Dermis microvascular lymphatic vessel endothelial cell (primary cell): ENCODE results near the gene ZNRF4. TPM values are rescaled to one million over a fixed set of nuclear protein-coding genes. Genes with fewer than 3 reads are reported as not detected.
"Not testable (repeated sequence)": the region's sequence is repeated elsewhere in the genome, so short reads cannot be mapped to it uniquely, and the experiment has no call there.

Source experiments
- DNase-seq, 2 donors: peaks; one replicate each; pipeline versions ENCODE4 v3.0.0 to v3.0.0-alpha.2; 2010; ENCODE audit warnings: low read depth in 2 of 2
- total RNA-seq: library from RNA; depleted of rRNA; stranded (reverse); fragments of >200 nt; gene quantifications from 2 replicates; pipeline ENCODE4 v1.2.1, GENCODE V29; 2014

ZNRF4 gene
- total RNA-seq, 1 donor from 2014 or later = not detected

DNA sequence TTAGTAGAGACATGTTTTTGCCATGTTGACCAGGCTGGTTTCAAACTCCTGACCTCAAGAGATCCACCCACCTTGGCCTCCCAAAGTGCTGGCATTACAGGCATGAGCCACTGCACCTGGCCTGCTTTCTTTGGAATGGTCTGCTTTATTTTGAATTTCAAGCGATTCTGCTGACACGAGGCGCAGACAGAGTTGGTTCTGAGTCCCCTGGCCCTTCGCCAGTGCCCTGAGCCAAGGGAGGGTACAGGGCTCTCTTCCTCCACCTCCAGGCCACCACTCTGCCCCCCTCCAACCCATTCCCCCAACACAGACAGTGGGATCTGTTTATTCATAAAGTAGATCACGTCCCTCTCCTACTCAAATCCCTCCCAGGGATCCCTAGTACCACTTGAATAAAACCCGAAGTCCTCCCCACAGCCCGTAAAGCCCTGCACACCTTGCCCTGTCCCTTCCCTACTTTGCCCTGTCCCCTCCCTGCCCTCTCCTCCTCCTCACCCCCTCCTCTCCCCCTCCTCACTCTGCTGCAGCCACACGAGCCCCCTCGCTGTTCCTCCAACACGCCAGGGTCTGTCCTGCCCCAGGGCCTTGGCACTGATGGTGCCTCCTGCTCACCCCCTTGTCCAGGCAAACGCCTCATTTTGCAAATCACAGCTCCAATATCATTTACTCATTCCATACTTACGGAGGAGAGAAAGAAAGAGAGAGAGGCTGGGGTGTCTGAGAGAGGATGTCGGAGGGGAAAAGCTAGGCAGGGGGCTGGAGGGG is 22.4 kb downstream of the ZNRF4 start:
- DNase-seq = no peak

GRCh38 chr19:5478241-5478924 is 23.2 kb downstream of the ZNRF4 start:
- no peak for DNase-seq

DNA sequence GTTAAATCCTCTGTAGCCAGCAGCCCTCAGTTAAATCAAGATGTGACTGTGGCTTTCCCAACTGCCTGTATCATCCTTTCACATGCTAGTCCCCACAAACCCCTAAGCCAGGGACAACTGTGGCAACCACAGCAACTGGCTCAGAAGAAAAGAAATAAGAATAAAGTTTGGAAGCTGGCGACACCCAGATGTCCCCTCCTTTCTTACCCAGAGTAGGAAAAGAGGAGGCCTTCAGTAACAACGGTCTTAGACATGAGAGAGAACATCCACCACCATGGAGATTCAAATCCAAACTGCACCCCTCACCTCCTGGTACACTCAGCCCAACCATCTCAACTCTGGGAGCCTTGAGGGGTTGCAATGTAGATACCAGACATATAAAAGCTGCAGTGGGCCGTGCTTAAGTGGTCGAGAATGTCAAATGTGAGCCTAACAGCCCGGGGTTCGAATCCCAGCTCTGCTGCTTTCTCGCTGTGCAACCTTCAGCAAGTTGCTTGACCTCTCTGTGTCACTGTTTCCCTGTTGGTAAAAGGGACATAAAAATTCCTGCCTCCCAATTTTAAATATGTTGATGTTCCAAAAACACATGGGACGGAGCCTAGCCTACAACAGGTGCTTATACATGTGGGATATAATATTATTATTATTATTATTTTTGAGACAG is 23.8 kb downstream of the ZNRF4 start:
- no peak for DNase-seq

GRCh38 chr19:5479958-5480357 is 24.7 kb downstream of the ZNRF4 start:
- no peak for DNase-seq

DNA sequence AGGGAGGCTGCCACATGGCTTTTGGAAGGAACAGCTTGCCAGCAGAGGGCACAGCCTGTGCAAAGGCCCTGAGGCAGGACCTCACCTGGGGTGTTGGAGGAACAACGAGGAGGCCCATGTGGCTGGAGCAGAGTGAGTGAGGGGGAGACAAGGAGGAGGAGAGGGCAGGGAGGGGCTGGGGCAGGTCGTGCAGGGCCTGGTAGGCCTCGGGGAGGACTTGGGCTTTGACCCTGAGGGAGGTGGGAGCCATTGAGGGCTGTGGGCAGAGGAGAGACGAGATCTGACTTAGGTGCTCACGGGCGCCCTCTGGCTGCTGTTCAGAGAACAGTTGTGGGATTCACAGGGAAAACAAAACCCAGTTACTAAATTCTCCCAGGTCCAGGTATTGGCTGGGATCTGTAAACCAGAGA is 25.2 kb downstream of the ZNRF4 start:
- DNase-seq = peak in 1 of 2 donors; percentile 29

DNA sequence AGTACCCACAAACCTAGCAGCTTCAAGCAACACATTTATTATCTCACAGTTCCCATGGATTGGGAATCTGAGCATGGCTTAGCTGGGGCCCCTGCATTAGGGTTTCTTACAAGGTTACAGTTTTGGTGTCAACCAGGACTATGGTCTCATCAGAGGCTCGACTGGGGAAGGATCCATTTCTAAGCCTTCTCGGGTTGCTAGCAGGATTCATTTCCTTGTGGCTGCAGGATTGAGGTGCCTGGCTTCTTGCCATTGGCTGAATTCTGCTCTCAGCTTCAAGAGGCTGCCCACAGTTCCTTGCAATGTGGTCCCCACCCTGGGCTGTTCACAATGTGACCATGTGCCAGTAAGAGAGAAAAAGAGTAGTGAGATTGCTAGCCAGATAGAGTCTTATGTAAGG is 26.7 kb downstream of the ZNRF4 start:
- DNase-seq = no peak

GRCh38 chr19:5484398-5485285 is 29.4 kb downstream of the ZNRF4 start:
- DNase-seq = no peak

GRCh38 chr19:5485286-5485636 is 30.0 kb downstream of the ZNRF4 start:
- DNase-seq = no peak

DNA sequence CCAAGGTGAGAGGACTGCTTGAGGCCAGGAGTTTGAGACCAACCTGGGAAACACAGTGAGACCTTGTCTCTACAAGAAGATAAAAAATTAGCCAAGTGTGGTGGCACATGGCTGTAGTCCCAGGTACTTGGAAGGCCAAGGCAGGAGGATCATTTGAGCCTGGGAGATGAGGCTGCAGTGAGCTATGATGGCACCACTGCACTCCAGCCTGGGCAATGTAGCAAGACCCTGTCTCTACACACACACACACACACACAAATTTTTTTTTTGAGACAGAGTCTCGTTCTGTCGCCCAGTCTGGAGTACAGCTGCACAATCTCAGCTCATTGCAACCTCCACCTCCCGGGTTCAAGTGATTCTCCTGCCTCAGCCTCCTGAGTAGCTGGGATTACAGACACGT is 30.4 kb downstream of the ZNRF4 start:
- DNase-seq = not testable (repeated sequence)

DNA sequence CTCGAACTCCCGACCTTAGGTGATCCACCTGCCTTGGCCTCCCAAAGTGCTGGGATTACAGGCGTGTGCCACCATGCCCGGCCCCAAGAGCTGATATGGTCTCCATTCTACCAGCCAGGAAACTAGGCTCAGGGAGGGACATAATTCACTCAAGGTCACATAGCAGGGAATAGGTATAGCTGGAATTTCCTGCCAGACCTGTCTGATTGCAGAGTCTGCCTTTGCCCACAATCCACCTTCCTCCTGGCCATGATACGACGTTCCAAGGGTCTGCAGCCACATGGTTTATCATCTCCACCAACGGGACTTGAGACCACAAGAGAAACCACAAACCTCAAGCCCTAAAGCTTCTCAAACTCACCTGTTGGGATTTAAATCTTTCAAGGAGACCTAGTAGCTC is 32.0 kb downstream of the ZNRF4 start:
- DNase-seq = no peak

GRCh38 chr19:5489551-5489950 is 34.3 kb downstream of the ZNRF4 start:
- no peak for DNase-seq

DNA sequence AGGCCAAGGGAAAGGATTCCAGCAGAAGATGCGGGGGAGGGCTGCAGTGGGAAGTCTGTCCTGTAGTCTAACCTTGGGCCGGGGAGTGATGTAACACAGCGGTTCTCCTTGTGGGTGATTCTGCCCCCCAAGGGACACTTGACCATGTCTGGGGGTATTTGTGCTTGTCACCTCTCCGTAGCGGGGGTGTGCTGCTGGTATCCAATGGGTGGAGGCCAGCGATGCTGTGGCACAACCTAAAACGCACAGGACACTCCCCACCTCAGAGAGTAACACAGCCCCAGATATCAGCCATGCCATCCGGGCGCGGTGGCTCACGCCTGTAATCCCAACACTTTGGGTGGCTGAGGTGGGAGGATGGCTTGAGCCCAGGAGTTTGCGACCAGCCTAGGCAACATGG is 36.3 kb downstream of the ZNRF4 start:
- no peak for DNase-seq

- no peak for DNase-seq
These were observed 37.0 kb downstream of the ZNRF4 start for GRCh38 chr19:5492281-5492634.

GRCh38 chr19:5492635-5493409 is 37.6 kb downstream of the ZNRF4 start:
- no peak for DNase-seq

GRCh38 chr19:5494773-5495172 is 39.6 kb downstream of the ZNRF4 start:
- DNase-seq = no peak

DNA sequence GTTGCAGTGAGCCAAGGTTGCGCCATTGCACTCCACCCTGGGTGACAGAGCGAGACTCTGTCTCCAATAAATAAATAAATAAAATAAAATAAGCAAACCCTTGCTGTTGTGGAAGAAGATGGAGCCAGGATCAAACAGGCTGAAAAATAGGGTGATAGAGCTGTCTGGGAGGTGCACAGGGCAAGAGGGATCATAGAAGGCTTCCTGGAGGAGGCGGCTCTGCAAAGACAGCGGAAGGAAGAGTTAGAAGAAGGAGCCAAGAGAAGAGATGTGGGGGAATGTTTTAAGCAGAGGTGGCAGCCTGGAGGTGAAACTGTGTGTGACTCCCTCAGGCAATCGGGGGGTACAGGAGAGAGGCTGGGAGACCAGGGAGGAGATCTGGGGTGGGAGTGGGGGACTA is 40.6 kb downstream of the ZNRF4 start:
- no peak for DNase-seq

GRCh38 chr19:5497297-5497696 is 42.1 kb downstream of the ZNRF4 start:
- no peak for DNase-seq

GRCh38 chr19:5498830-5499550 is 43.8 kb downstream of the ZNRF4 start:
- no peak for DNase-seq

GRCh38 chr19:5501907-5502306 is 46.7 kb downstream of the ZNRF4 start:
- DNase-seq = no peak

DNA sequence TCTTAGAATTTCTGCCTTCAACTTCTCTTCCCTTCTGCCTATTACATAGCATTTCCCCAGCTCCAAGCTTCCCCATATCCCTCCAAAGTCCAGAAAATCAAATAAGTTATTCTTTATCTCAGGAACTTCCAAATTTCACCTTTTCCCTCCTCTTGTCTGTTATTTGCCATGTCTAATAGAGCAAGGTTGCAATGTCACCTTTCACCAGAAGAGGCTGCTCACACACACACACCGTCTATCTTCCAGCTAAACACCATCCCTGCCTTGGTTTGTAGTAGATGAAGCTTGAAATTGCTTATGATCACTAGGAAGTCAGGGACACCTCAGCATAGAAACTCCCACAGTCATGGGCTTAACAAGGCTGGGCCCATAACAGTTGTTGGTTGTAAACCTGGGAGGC is 48.4 kb downstream of the ZNRF4 start:
- DNase-seq = no peak
